CD4-positive, alpha-beta memory T cell (primary cell): ENCODE measurements around the gene HOXB1. TPM values are rescaled to one million over a fixed set of nuclear protein-coding genes. Genes with fewer than 3 reads are reported as not detected.
"Not testable (repeated sequence)": the region's sequence is repeated elsewhere in the genome, so short reads cannot be mapped to it uniquely, and the experiment has no call there.

Experiments used
- CTCF ChIA-PET: fragments of 350-600 bp; sonication (Branson Sonifier 250); formaldehyde crosslinking; loops from one replicate; lab custom pipeline; 2021; ENCODE audit warnings: inconsistent platforms; ENCODE audit not compliant: partially characterized antibody; lab: Charles Lee
- POLR2A ChIA-PET: fragments of 350-600 bp; sonication (Branson Sonifier 250); formaldehyde crosslinking; loops from one replicate; lab custom pipeline; 2021; ENCODE audit not compliant: partially characterized antibody; lab: Charles Lee
- DNase-seq, 5 donors: peaks; one replicate each; pipeline versions ENCODE4 v3.0.0 to v3.0.0-alpha.2; 2020 to 2022; ENCODE audit warnings: mixed read lengths in 1 of 5
- H3K27ac ChIP-seq: one replicate; pipeline ENCODE4 v1.7.0; 2013; ENCODE audit warnings: low read depth, low read length
- H3K27me3 ChIP-seq: 2 replicates; pipeline ENCODE4 v1.7.0; 2013; ENCODE audit warnings: mild to moderate bottlenecking, low read length, moderate library complexity; ENCODE audit not compliant: insufficient read depth
- H3K36me3 ChIP-seq: 2 replicates; pipeline ENCODE4 v1.7.0; 2013; ENCODE audit warnings: mild to moderate bottlenecking, low read length, moderate library complexity; ENCODE audit not compliant: insufficient read depth
- H3K4me1 ChIP-seq: 2 replicates; pipeline ENCODE4 v1.7.0; 2013; ENCODE audit warnings: mild to moderate bottlenecking, low read length, moderate library complexity; ENCODE audit not compliant: insufficient read depth
- H3K4me3 ChIP-seq, 2 donors: one replicate each; pipeline ENCODE4 v1.7.0; 2013; ENCODE audit warnings: low read length in 2 of 2, mild to moderate bottlenecking in 1 of 2
- H3K9me3 ChIP-seq, 2 donors: one replicate each; pipeline ENCODE4 v1.7.0; 2013; ENCODE audit warnings: low read length in 2 of 2, control low read depth in 1 of 2; ENCODE audit not compliant: control insufficient read depth in 1 of 2
- H3K27ac Mint-ChIP-seq, 7 donors: one replicate each; pipeline ENCODE4 v1.8.0; 2020 to 2021; ENCODE audit warnings: mixed read lengths in 7 of 7, mild to moderate bottlenecking in 6 of 7, inconsistent platforms in 3 of 7, moderate library complexity in 3 of 7
- H3K27me3 Mint-ChIP-seq, 2 donors: one replicate each; pipeline ENCODE4 v1.8.0; 2020 to 2021; ENCODE audit warnings: mixed read lengths in 2 of 2
- H3K36me3 Mint-ChIP-seq, 2 donors: one replicate each; pipeline ENCODE4 v1.8.0; 2020 to 2021; ENCODE audit warnings: mixed read lengths in 2 of 2, inconsistent platforms in 1 of 2, mild to moderate bottlenecking in 1 of 2
- H3K4me1 Mint-ChIP-seq, 4 donors: one replicate each; pipeline ENCODE4 v1.8.0; 2020 to 2021; ENCODE audit warnings: mixed read lengths in 4 of 4, mild to moderate bottlenecking in 1 of 4
- H3K4me3 Mint-ChIP-seq, 8 donors: one replicate each; pipeline ENCODE4 v1.8.0; 2020 to 2021; ENCODE audit warnings: mixed read lengths in 8 of 8, mild to moderate bottlenecking in 7 of 8, moderate library complexity in 6 of 8, inconsistent platforms in 3 of 8
- H3K9me3 Mint-ChIP-seq, 8 donors: one replicate each; pipeline ENCODE4 v1.8.0; 2020 to 2021; ENCODE audit warnings: mixed read lengths in 8 of 8, mild to moderate bottlenecking in 5 of 8, inconsistent platforms in 3 of 8, moderate library complexity in 1 of 8
- intact Hi-C: fragments of 100-400 bp; cut with micrococcal nuclease; formaldehyde crosslinking; loops from one replicate; pipeline ENCODE4 v1.15.1; 2023
- polyA plus RNA-seq, 2 donors: library from polyadenylated mRNA; unstranded; fragments of 300-500 nt; fragmentation: Illumina TruSeq; gene quantifications; one replicate each; pipeline ENCODE4 v1.2.3, GENCODE V29; 2021
- total RNA-seq, 2 experiments: library from RNA; stranded (reverse); gene quantifications; one replicate each; pipeline ENCODE4 v1.2.3, GENCODE V29; 2021

HOXB1 gene
- total and polyA plus RNA-seq, 4 experiments from 2014 or later = not detected

DNA sequence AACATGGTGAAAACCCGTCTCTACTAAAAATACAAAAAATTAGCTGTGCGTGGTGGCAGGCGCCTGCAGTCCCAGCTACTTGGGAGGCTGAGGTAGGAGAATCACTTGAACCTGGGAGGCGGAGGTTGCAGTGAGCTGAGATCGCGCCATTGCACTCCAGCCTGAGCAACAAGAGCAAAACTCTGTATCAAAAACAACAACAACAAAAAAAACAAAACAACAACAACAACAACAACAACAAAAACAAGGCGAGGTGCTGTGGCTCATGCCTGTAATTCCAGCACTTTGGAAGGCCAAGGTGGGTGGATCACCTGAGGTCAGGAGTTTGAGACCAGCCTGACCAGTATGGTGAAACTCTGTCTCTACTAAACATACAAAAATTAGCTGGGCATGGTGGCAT lies 21.1 kb downstream of the HOXB1 start:
- H3K9me3 Mint-ChIP-seq, H3K27me3 ChIP-seq, H3K27me3 Mint-ChIP-seq, H3K36me3 ChIP-seq, H3K27ac ChIP-seq, H3K27ac Mint-ChIP-seq, CTCF ChIA-PET, H3K36me3 Mint-ChIP-seq, H3K9me3 ChIP-seq, DNase-seq, H3K4me3 ChIP-seq, H3K4me3 Mint-ChIP-seq: not testable (repeated sequence)
- peaks cover 22 to 43% (median 24%) of the 10 kb centered on the region in 4 donors for H3K4me1 Mint-ChIP-seq
- intact Hi-C loops = loop anchor here (5.0 kb wide), 1 partner anchor 33 kb away; no protein-coding TSS in a partner anchor
- peaks cover 30% of the 10 kb centered on the region for H3K4me1 ChIP-seq
- POLR2A ChIA-PET = interaction anchor here (0.7 kb wide), 1 partner anchor 174 kb away, joined by 4 read pairs; no protein-coding TSS in a partner anchor

- no peak overlapping the region for H3K27ac ChIP-seq
- no peak for DNase-seq
- intact Hi-C loops = loop anchor here (5.0 kb wide), 1 partner anchor 36 kb away; no protein-coding TSS in a partner anchor
- Mint-ChIP-seq H3K9me3 (no peaks in the 10 kb centered on the region), H3K27ac (peak overlapping the region in 6 of 7 donors; percentile 55 to 84 (median 65)), H3K4me3 (no peak overlapping the region), H3K27me3 (peaks cover 0 to 1% of the 10 kb centered on the region in 2 donors), H3K36me3 (no peaks in the 10 kb centered on the region), H3K4me1 (peaks cover 12 to 20% (median 15%) of the 10 kb centered on the region in 4 donors)
- ChIA-PET POLR2A (interaction anchor here (0.6 to 1.5 kb wide), 5 partner anchors 35 to 71 kb away, joined by 3 to 7 read pairs (median 5); partner anchors contain the start of gene HOXB4), CTCF (interaction anchor here (1.0 to 4.4 kb wide), 3 partner anchors 14 to 243 kb away, joined by 3 to 29 read pairs (median 4); partner anchors contain the start of gene HOXB5)
- H3K9me3 ChIP-seq = no peaks in the 10 kb centered on the region
- H3K4me1 ChIP-seq = peaks cover 13% of the 10 kb centered on the region
- no peaks in the 10 kb centered on the region for H3K27me3 ChIP-seq
- no peak overlapping the region for H3K4me3 ChIP-seq
- no peaks in the 10 kb centered on the region for H3K36me3 ChIP-seq
These were observed 24.6 kb downstream of the HOXB1 start for GRCh38 chr17:48506246-48506645.

DNA sequence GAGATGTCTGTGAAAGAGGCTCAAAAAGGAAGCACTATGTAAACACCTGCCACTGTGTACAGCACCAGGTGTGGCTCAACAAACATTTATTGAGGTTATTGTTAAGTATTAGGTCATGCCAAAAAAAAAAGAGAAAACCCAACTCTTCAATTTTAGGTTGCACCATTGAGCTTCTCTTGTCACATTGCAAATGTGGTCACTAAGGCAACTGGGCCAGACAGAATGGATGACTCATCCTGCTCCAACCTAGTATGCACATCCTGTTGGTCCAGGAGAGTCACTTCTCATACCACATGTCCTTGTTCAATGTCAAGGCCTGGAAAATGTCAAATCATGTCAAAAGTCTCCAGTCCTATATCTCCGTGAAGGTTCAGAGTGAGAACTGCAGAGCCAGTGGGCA lies 25.0 kb downstream of the HOXB1 start:
- Mint-ChIP-seq H3K36me3 (no peaks in the 10 kb centered on the region), H3K4me3 (no peak overlapping the region), H3K4me1 (peaks cover 9 to 15% (median 12%) of the 10 kb centered on the region in 4 donors), H3K9me3 (no peaks in the 10 kb centered on the region), H3K27ac (peak overlapping the region; percentile 20 to 84 (median 65)), H3K27me3 (peaks cover 0 to 1% of the 10 kb centered on the region in 2 donors)
- no peak overlapping the region for H3K4me3 ChIP-seq
- H3K4me1 ChIP-seq = peaks cover 10% of the 10 kb centered on the region
- ChIA-PET CTCF (interaction anchor here (1.0 to 4.4 kb wide), 3 partner anchors 13 to 243 kb away, joined by 3 to 29 read pairs (median 4); partner anchors contain the start of gene HOXB5), POLR2A (interaction anchor here (0.6 to 1.5 kb wide), 6 partner anchors 36 to 88 kb away, joined by 3 to 7 read pairs (median 5); partner anchors contain the start of genes HOXB4 and HOXB5)
- no peaks in the 10 kb centered on the region for H3K27me3 ChIP-seq
- H3K27ac ChIP-seq = no peak overlapping the region
- H3K36me3 ChIP-seq = no peaks in the 10 kb centered on the region
- H3K9me3 ChIP-seq = no peaks in the 10 kb centered on the region
- peak; percentile 35 to 90 (median 59) for DNase-seq
- intact Hi-C loops = loop anchor here (5.0 kb wide), 1 partner anchor 37 kb away; no protein-coding TSS in a partner anchor

DNA sequence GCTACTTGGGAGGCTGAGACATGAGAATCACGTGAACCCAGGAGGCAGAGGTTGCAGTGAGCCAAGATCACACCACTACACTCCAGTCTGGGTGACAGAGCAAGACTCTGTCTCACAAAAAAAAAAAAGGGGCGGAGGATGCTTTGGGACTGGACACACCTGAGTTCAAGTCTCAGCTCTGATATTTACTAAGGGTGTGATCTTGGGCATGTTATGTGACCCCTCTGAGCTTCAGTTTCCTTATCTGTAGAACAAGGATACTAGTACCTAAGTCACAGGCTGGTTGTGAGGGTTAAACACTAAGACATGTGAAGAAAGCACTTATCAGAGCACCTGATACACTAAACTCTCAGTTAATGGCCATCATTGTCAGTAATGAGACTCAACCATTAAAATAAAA lies 25.9 kb downstream of the HOXB1 start:
- no peaks in the 10 kb centered on the region for H3K9me3 Mint-ChIP-seq
- no peak overlapping the region for H3K4me3 Mint-ChIP-seq
- DNase-seq = no peak
- peaks cover 9% of the 10 kb centered on the region for H3K4me1 ChIP-seq
- H3K4me1 Mint-ChIP-seq = peaks cover 8 to 12% (median 9%) of the 10 kb centered on the region in 4 donors
- POLR2A ChIA-PET = interaction anchor here (1.3 to 1.6 kb wide), 2 partner anchors 8 to 44 kb away, joined by 6 read pairs; no protein-coding TSS in a partner anchor
- peaks cover 0 to 1% of the 10 kb centered on the region in 2 donors for H3K27me3 Mint-ChIP-seq
- H3K9me3 ChIP-seq = no peaks in the 10 kb centered on the region
- H3K27ac Mint-ChIP-seq = peak overlapping the region in 2 of 7 donors; percentile 46 to 73
- no peak overlapping the region for H3K4me3 ChIP-seq
- no peaks in the 10 kb centered on the region for H3K36me3 ChIP-seq
- H3K27me3 ChIP-seq = no peaks in the 10 kb centered on the region
- no peak overlapping the region for H3K27ac ChIP-seq
- H3K36me3 Mint-ChIP-seq = no peaks in the 10 kb centered on the region
- CTCF ChIA-PET = interaction anchor here (1.0 to 4.4 kb wide), 3 partner anchors 9 to 242 kb away, joined by 3 to 29 read pairs (median 4); no protein-coding TSS in a partner anchor
- intact Hi-C loops = loop anchor here (5.0 kb wide), 1 partner anchor 37 kb away; no protein-coding TSS in a partner anchor

DNA sequence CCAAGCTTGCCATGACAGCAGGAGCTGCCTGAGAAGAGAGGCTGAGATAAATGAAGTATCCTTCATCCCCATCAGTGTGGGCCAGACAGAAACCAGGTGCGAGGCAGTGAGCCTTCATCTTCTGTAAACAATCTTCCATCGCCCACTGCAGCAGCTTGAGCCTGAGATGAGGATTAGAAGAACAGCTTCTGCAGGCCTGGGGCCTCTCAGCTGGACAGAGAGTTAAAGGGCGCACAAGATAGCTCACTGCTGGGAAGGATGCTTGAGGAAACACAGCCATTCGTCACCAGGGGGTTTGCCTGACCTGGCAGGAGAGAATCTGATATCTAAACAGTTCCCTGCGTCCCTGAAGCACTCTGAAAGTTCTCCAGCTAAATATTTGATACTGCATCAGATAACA lies 27.1 kb downstream of the HOXB1 start:
- Mint-ChIP-seq H3K36me3 (no peaks in the 10 kb centered on the region), H3K27me3 (no peaks in the 10 kb centered on the region), H3K27ac (no peak overlapping the region), H3K9me3 (no peaks in the 10 kb centered on the region), H3K4me1 (peaks cover 7 to 12% (median 8%) of the 10 kb centered on the region in 4 donors), H3K4me3 (no peak overlapping the region)
- ChIA-PET CTCF (interaction anchor here (0.9 to 4.4 kb wide), 3 partner anchors 11 to 89 kb away, joined by 3 to 29 read pairs (median 8); partner anchors contain the start of gene HOXB5), POLR2A (interaction anchor here (1.3 to 1.6 kb wide), 2 partner anchors 9 to 45 kb away, joined by 6 read pairs; no protein-coding TSS in a partner anchor)
- no peak overlapping the region for H3K4me3 ChIP-seq
- H3K4me1 ChIP-seq = peaks cover 9% of the 10 kb centered on the region
- no peaks in the 10 kb centered on the region for H3K27me3 ChIP-seq
- H3K9me3 ChIP-seq = no peaks in the 10 kb centered on the region
- no peak overlapping the region for H3K27ac ChIP-seq
- no peaks in the 10 kb centered on the region for H3K36me3 ChIP-seq
- no peak for DNase-seq
- intact Hi-C loops = no loop called here

DNA sequence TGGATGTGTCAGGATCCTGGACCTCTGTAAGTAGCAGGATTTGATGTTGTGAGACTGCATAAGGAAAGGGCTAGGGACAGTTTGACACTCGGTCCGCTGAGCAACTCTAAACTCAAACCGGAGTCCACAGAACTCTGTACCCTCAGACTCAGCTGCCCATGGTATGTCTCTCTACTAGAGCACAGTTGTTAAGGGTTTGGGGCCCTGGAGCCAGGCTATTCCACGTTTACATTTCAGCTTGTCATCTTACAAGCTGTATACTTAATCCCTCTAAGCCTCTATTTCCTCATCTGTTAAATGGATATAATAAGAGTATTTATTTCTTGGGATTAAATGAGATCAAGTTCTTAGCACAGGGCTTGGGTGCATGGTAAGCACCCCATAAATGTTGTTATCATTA lies 27.9 kb downstream of the HOXB1 start:
- peaks cover 9% of the 10 kb centered on the region for H3K4me1 ChIP-seq
- H3K27ac ChIP-seq = no peak overlapping the region
- ChIA-PET POLR2A (no interaction called here), CTCF (interaction anchor here (1.2 to 4.4 kb wide), 2 partner anchors 11 to 90 kb away, joined by 8 to 29 read pairs; partner anchors contain the start of gene HOXB5)
- H3K4me3 Mint-ChIP-seq = no peak overlapping the region
- H3K27me3 Mint-ChIP-seq = peaks cover 0 to under 1% of the 10 kb centered on the region in 2 donors
- H3K4me1 Mint-ChIP-seq = peaks cover 7 to 12% (median 8%) of the 10 kb centered on the region in 4 donors
- H3K27me3 ChIP-seq = no peaks in the 10 kb centered on the region
- no peak for DNase-seq
- no peaks in the 10 kb centered on the region for H3K9me3 ChIP-seq
- H3K9me3 Mint-ChIP-seq = no peaks in the 10 kb centered on the region
- intact Hi-C loops = no loop called here
- no peaks in the 10 kb centered on the region for H3K36me3 ChIP-seq
- H3K27ac Mint-ChIP-seq = no peak overlapping the region
- H3K36me3 Mint-ChIP-seq = no peaks in the 10 kb centered on the region
- no peak overlapping the region for H3K4me3 ChIP-seq

DNA sequence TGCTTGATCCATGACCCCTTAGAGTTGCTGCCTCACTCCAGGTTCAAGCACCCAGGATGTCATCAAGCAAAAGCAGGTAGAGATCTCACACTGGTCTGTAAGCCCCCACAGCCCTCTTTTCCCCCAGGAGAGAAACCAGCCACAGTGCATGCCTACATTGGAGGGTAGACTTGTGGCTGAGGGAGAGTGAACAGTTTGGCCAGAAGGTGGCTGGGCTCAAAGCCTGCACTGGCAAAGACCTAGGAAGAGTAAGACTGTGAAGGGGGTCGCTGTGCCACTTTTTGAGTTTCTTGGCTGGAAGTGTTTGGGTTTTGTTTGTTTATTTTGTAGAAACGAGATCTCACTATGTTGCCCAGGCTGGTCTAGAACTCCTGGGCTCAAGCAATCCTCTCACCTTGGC lies 28.5 kb downstream of the HOXB1 start:
- no peaks in the 10 kb centered on the region for H3K36me3 Mint-ChIP-seq
- Histone ChIP-seq H3K36me3 (no peaks in the 10 kb centered on the region), H3K27ac (no peak overlapping the region), H3K4me1 (peaks cover 9% of the 10 kb centered on the region), H3K4me3 (no peak overlapping the region), H3K9me3 (no peaks in the 10 kb centered on the region), H3K27me3 (no peaks in the 10 kb centered on the region)
- DNase-seq = no peak
- H3K9me3 Mint-ChIP-seq = no peaks in the 10 kb centered on the region
- peak overlapping the region in 1 of 7 donors; percentile 12 for H3K27ac Mint-ChIP-seq
- H3K4me1 Mint-ChIP-seq = peaks cover 7 to 12% (median 8%) of the 10 kb centered on the region in 4 donors
- H3K27me3 Mint-ChIP-seq = peaks cover 0 to 3% of the 10 kb centered on the region in 2 donors
- ChIA-PET POLR2A (no interaction called here), CTCF (interaction anchor here (1.1 to 1.8 kb wide), 2 partner anchors 10 to 80 kb away, joined by 3 to 9 read pairs; no protein-coding TSS in a partner anchor)
- no peak overlapping the region for H3K4me3 Mint-ChIP-seq
- intact Hi-C loops = no loop called here
